Effector CD4-positive, alpha-beta T cell (primary cell): ENCODE results near the gene CEMP1.

Source experiments
- DNase-seq: peaks from one replicate; pipeline ENCODE4 v3.0.0-alpha.2; 2020

The CEMP1 gene

DNA sequence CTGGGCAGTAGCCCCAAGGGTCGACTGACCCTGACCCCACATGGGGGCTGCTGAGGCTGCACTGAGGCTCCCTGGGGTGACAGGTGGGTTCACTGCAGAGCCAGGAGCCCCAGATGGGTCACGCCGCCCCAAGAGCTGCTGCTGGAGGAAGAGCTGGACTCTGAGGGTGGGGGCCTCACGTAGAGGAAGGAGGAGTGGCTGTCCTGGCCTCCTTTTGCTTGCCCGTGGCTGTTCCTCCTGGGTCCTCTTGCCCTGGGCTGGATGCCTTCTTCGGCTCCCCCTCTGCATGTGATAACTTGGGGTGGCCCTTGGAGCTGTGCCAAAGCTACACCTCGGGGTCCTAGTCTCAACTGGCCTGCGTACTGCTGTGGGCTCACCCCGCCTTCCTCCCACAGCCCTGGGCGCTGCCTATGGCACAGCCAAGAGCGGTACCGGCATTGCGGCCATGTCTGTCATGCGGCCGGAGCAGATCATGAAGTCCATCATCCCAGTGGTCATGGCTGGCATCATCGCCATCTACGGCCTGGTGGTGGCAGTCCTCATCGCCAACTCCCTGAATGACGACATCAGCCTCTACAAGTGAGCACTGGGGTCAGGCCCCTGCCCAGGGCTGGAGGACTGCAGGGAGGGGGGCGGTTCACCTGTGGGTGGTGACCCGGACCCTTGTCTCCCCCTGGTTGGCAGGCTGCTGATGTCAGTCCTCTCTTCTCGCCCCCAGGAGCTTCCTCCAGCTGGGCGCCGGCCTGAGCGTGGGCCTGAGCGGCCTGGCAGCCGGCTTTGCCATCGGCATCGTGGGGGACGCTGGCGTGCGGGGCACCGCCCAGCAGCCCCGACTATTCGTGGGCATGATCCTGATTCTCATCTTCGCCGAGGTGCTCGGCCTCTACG, 12.1 kb downstream of the CEMP1 start:
- DNase-seq, result no peak

DNA sequence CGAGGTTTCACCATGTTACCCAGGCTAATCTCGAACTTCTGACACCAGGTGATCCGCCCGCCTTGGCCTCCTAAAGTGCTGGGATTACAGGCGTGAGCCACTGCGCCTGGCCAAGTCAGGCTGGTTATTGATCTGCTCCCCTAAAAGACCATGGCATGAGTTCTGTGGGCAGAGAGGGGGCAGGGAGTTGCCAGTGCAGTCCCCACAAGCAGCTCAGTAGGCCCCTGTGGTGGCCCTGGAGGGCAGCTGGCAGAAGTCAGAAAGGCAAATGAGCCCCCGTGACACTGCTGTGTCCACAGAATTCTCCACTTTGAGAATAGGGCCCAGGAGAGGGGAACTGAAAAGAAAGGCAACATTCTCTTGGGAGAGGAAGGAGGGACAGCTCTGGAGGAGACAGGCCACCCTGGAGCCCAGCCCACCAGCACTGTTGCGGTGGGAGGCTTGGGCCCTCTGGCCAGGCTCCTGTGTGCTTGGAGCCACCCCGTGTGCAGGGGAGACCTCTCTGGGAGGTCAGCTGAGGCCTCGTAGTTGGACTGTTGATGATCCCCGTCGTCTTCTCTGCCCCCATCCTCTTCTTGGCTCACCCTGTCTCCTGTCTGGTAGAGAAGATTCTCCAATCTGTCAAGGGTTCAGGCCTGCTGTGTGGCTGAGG, 13.1 kb downstream of the CEMP1 start:
- DNase-seq, result no peak

- DNase-seq, result no peak
Measured at GRCh38 chr16:2516391-2517240, 14.6 kb downstream of the CEMP1 start.

- no peak for DNase-seq
Measured at GRCh38 chr16:2515180-2515851, 15.9 kb downstream of the CEMP1 start.

DNA sequence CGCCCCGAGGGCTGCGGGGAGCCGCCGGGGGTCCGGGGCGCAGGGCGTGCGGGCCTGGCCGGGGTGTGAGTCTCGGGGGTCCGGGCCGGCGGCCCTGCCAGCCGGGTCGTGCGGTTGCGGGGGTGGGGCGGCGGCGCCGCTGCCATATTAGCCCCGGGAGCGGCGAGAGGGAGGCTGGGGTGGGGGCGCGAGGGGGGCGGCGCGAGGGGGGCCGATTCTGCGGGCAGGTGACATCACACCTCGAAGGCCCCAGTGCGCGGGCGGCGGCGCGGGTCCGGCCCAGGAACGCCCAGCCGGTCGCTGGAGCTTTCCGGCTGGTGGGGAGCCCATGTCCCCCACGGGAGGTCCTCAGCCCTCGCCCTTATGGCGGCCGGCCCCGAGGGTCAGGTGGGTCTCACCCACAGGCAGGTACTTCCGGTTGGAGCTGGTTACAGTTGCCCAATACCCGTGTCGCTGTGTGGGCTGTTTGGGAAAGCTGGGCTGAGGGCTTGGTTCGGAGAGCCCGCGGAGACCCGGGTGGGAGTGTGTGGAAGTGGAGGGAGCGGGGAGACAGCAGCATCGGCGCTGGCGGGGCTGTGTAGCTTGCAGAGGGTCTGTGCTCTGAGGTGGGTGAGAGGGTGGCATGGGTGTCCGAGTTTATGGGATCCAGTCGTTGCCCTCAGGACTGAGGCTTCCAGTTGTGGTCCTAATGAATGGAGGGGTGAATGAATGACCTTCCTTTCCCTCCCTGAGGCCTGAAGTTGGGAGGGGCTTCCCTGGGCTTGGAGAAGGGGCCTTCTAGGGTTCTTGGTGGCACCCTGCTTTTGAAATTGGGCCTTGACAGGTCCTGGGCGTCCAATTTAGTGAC, 16.7 kb downstream of the CEMP1 start:
- DNase-seq, result no peak

GRCh38 chr16:2513405-2514332, 17.5 kb downstream of the CEMP1 start, which contains the start of gene ATP6V0C:
TSS of gene ATP6V0C (plus strand) at chr16:2513952. CDS start at chr16:2514104, 152 bp downstream.
- peak; percentile 86 for DNase-seq

DNA sequence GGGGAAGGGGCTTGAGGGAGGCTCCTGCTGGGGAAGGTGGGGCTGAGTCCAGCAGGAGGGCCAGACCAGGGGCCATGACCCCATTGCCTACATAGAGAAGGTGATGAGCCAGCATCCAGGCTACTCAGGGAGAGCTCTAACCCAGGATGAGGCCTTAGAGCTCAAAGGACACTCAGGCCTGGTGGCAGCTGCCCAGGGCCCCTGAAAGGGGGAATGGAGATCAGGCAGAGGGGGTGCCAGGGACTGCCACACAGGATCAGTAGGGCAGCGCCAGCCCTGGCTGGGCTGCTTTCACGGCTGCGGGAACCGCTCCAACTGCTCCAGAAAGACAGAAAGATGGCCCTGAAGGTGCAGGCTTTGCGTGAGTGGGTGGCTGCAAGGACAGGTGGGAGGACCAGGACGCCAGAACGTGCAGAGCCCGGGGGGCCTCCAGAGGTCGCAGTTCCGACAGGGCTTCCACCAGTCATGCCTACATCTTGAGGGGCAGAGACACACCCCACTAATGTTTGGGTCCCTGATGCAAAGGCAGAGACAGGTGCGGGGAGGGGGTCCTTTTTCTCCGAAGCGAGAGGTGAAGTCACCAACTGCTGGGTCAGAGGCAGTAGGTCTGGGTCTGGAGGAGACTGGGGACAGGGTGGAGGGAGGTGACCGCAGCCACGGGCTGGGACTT, 18.3 kb downstream of the CEMP1 start:
- no peak for DNase-seq

DNA sequence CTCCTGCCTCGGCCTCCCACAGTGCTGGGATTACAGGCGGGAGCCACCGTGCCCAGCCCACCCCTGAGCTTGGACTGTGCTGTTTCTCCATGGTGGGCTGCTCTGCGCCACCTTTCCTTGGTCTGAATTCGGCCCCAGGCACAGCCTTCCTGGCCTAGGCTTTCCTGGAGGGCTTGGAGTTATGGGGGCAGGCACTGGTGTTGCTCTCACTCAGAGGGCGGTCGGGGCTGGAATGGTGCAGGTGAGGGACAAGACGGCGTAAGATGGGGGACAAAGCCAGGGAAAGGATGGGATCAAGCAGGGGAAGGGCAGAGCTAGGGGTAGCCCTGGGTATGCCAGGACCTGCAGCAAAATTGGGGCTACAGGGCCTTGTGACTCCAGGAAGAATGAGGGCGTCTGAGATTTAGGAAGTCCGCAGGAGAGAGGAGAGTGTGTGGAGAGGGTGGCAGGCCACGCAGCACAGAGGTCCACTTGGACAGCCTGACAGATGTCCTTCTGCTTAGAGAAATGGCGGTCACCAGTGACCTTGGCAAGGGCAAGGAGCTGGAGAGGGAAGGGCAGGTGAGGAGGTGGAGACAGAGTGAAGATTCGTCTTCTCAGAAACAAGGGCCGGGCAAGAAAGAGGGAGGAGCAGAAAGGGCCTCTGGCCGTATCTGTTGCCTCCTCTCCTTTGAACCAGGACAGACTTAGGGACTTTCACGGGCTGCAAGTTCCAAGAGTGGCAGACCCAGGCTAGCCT, 19.0 kb downstream of the CEMP1 start:
- no peak for DNase-seq

DNA sequence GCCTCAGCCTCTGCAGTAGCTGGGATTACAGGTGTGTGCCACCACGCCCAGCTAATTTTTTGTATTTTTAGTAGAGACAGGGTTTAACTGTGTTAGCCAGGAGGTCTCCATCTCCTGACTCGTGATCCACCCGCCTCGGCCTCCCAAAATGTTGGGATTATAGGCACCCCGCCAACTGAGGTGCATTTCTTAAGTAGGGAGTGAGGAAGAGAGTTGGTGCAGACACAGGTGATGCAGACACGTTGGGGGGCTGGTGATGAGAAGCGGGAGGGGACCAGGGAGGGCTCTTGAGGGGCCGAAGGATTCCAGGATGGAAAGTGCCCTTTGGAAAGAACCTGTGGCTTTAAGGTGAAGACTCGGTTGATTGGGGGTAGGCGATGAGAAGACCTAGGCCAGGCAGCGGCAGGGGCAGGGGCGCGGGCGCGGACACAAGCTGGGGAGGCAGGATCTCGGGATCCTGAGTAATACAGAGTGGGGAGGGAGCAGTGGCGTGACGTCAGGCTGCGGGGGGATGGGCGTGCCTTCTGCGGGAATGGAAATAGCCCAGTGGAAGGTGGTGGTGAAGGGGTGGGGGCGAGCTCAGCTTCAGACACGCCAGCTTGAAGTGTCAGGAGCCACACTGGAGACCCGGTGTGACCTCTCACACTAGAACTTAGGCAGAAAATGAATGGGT, 19.9 kb downstream of the CEMP1 start:
- no peak for DNase-seq

DNA sequence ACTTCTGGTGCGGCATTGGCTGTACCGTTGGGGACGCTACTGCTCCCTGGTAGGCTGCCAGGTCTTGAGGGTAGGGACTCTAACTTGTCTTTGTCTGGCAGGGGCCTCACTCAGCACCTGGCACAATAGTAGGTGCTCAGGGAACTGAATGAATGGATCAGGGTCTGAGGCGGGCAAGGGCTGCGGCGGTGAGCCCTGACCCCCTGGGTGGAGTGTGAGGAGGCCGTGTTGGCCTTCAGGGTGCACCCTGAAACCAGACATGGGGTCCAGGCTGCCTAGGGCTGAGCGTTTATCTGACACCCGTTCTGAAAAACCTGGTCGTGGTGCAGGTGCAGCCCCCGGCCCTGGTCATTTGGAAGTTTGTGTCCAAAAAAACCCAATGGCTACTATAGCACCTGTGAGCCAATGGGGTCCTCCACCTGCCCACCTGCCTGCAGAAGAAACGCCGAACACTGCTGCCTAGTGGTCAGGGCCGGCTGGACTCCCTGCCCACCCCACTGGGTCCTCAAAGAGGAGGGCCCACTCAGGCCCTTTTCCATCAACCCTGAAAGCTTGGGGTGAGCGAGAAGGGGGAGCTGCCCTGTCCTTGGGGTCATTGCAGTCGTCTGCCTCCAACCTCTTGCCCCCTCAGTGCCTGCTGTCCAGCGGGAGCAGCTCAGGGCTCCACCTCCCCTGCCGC, 22.3 kb downstream of the CEMP1 start:
- no peak for DNase-seq

DNA sequence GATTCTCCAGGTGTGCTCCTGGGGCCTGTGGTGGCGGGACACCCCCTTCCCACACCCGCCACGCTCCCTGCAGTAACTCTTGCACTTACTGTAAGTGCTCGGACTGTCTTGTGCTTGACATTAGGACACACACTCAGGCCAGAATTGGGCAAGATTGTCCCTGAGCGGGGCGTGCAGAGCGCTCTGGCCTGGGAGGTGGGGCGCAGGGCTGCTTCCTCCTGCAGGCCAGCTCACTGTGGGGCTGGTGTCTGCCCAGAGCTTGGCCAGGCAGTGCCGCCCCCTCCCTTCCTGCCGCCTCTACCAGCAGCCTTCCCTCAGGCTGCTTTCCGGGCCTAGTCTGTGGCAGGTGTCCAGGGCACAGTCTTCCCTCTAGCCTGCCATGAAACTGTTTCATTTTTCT, 23.5 kb downstream of the CEMP1 start:
- DNase-seq, result no peak

DNA sequence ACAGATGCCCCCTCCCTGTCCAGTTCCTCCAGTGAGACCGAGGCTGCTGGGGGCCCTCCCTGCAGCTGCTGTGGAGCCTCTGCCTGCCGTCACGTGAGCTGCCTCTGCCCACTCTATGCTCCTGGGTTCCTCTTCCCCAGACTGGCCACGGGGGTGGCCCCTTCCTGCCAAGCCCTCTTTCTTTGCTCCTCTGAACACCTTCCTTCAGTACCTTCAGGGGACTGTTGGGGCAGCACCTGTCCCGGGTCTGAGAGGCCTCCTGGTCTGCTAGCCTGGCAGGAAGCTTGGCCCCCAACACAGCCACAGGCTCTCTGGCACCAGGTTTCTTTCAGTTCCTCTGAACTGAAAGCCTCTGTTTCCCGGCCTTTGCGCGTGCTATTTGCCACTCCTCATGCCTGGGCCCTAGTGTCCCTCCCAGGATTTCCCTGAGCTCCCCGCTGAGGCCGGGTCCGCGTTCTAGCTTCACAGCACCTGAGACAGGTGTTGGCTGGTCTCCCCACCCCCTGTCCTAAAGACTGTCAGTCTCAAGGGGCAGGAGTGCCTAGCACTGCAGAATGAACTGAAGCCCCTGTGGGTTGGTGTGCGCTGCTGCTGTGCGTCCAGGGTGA, 24.1 kb downstream of the CEMP1 start:
- DNase-seq, result no peak

DNA sequence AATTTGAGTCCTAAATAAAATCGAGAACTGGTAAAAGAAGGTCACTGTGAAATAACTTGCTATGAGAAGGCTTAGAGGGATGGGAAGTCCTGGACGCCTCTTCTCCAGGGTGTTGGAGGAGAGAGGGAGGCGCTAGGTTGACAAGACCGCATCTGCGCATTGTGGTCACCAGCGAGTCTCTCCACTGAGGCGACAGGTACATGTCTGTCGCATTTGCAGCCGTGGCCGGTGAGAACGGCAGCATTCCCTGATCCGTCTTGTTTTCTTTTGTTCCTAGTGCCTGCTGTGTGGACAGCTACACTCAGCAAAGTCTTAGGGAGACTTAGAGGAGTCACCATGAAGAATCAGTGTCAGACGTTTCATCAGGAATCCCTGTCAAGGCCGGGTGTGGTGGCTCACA, 25.5 kb downstream of the CEMP1 start:
- DNase-seq, result no peak

- no peak for DNase-seq
Measured at GRCh38 chr16:2501946-2502895, 29.0 kb downstream of the CEMP1 start.

DNA sequence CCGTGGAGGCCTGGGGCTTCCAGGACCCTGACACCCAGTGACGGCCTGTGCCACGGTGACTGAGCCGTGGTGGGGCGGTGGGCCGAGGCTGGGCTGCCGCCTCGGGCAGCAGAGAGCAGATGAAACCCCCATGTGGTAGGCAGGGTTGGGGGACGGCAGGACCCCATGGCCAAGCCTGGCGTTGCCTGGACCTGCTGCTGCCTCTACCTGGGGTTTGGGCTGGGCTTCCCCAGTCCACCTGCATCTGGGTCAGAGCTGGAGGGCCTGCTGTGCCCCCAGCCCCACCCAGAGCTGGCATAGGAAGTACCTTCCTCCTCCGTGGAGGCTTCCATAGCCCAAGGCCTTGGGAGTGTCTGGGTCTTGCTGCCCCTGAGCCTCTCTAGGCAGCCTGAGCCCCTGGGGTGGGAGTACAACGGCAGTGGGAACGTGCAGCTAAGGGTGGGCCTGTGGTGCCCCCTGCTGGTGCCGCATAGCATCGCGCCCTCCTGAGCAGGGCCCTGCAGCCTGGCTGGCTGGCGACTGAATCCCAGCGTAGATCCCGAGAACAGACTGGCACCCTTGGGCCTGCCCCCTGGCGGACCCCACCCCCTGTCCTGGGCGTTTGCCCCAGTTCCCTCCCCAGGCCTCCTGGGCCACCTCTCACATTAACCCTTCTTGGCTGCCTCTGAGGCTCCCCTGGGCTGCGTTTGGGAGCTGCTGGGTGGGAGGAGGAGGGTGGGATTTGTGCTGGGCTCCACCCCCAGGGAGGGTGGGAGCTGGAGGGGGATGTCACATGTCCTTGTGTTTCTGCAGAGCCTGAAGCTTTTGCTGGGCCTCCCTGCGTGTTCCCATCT, 30.1 kb downstream of the CEMP1 start:
- DNase-seq, result peak; percentile 66
